HG02884 (cell line): ENCODE data around the gene XPO6.
A peak's percentile ranks its signal among the peaks of the same experiment; 100 is the strongest.

Experiments used
- ATAC-seq: cut with Tn5 transposase; IDR thresholded peaks from one replicate; pipeline ENCODE4 v1.9.1; 2021; ENCODE audit warnings: mild to moderate bottlenecking, moderate library complexity; ENCODE audit not compliant: unreplicated experiment

The XPO6 gene

GRCh38 chr16:28161626-28162025, 50.1 kb downstream of the XPO6 start:
- ATAC-seq, result no peak

GRCh38 chr16:28158136-28158535, 53.6 kb downstream of the XPO6 start:
- no peak for ATAC-seq

GRCh38 chr16:28156056-28156680, 55.6 kb downstream of the XPO6 start:
- ATAC-seq, result no peak

GRCh38 chr16:28155293-28155692, 56.5 kb downstream of the XPO6 start:
- no peak for ATAC-seq

GRCh38 chr16:28151180-28151579, 60.6 kb downstream of the XPO6 start:
- no peak for ATAC-seq

GRCh38 chr16:28149011-28149888, 62.5 kb downstream of the XPO6 start:
- no peak for ATAC-seq

- no peak for ATAC-seq
Measured at GRCh38 chr16:28146536-28146935, 65.2 kb downstream of the XPO6 start.

- no peak for ATAC-seq
Measured at GRCh38 chr16:28145796-28146195, 66.0 kb downstream of the XPO6 start.

GRCh38 chr16:28140788-28141618, 70.8 kb downstream of the XPO6 start:
- ATAC-seq, result peak; percentile 61

- ATAC-seq, result no peak
Measured at GRCh38 chr16:28139530-28139929, 72.2 kb downstream of the XPO6 start.

- ATAC-seq, result no peak
Measured at GRCh38 chr16:28136751-28137434, 74.9 kb downstream of the XPO6 start.

GRCh38 chr16:28133666-28134065, 78.1 kb downstream of the XPO6 start:
- no peak for ATAC-seq

- no peak for ATAC-seq
Measured at GRCh38 chr16:28131743-28132393, 79.9 kb downstream of the XPO6 start.

GRCh38 chr16:28131181-28131580, 80.6 kb downstream of the XPO6 start:
- ATAC-seq, result no peak

GRCh38 chr16:28130099-28131088, 81.4 kb downstream of the XPO6 start:
- no peak for ATAC-seq

GRCh38 chr16:28126684-28127620, 84.8 kb downstream of the XPO6 start:
- ATAC-seq, result no peak

- ATAC-seq, result no peak
Measured at GRCh38 chr16:28125592-28125991, 86.2 kb downstream of the XPO6 start.

GRCh38 chr16:28121527-28121926, 90.2 kb downstream of the XPO6 start:
- no peak for ATAC-seq
